Glutamatergic neuron (in vitro differentiated cells): ENCODE data around the gene SLC17A2. TPM values are rescaled to one million over a fixed set of nuclear protein-coding genes. Genes with fewer than 3 reads are reported as not detected.

Source experiments
- DNase-seq: peaks from one replicate; pipeline ENCODE4 v3.0.0; 2022
- H3K27ac Mint-ChIP-seq: one replicate; pipeline ENCODE4 v1.8.0; 2020; ENCODE audit warnings: mild to moderate bottlenecking, mixed read lengths, inconsistent platforms; ENCODE audit not compliant: unreplicated experiment
- H3K27me3 Mint-ChIP-seq: one replicate; pipeline ENCODE4 v1.8.0; 2020; ENCODE audit warnings: mild to moderate bottlenecking, moderate library complexity, mixed read lengths, inconsistent platforms; ENCODE audit not compliant: unreplicated experiment
- H3K36me3 Mint-ChIP-seq: one replicate; pipeline ENCODE4 v1.8.0; 2020; ENCODE audit warnings: mild to moderate bottlenecking, mixed read lengths, inconsistent platforms; ENCODE audit not compliant: unreplicated experiment
- H3K4me1 Mint-ChIP-seq: one replicate; pipeline ENCODE4 v1.8.0; 2020; ENCODE audit warnings: mild to moderate bottlenecking, low read depth, mixed read lengths, inconsistent platforms; ENCODE audit not compliant: unreplicated experiment
- H3K4me3 Mint-ChIP-seq: one replicate; pipeline ENCODE4 v1.8.0; 2020; ENCODE audit warnings: mild to moderate bottlenecking, mixed read lengths, inconsistent platforms; ENCODE audit not compliant: unreplicated experiment
- H3K9me3 Mint-ChIP-seq: one replicate; pipeline ENCODE4 v1.8.0; 2020; ENCODE audit warnings: mild to moderate bottlenecking, moderate library complexity, mixed read lengths, inconsistent platforms; ENCODE audit not compliant: unreplicated experiment
- total RNA-seq: library from RNA; stranded (reverse); fragmentation: NEBNext Ultra II Directional; extraction: Animal tissue kit (Norgen Biotek cat#: 25700); gene quantifications from one replicate; pipeline ENCODE4 v1.2.1, GENCODE V29; 2021; ENCODE audit not compliant: unreplicated experiment
- TF ChIP-seq, protein P1 (sequence below): fragments of 200-600 bp; sonication (generic); IDR thresholded peaks from one replicate; pipeline ENCODE4 v1.5.0; 2021; ENCODE audit not compliant: partially characterized antibody, unreplicated experiment

The SLC17A2 gene
- total RNA-seq, 1 donor from 2014 or later, result not detected

DNA sequence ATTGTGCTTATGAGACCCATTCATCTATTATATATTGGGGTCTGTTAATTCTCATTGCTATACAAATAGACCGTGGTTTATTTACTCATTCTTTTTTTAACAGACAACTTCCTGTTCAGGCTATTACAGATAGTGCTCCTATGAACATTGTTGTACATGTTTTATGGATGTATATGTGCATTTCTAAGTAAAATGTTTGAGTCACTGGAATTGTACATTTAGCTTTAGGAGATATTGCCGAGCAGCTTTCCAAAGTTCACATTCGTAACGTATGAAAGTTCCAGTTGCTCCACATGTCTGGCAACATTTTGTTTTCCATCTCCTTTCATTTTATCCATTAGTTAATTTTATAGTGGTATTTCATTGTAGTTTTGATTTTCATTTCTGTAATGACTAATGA is 19.1 kb downstream of the SLC17A2 start:
- no peak for DNase-seq
- TF ChIP-seq, protein P1, sequence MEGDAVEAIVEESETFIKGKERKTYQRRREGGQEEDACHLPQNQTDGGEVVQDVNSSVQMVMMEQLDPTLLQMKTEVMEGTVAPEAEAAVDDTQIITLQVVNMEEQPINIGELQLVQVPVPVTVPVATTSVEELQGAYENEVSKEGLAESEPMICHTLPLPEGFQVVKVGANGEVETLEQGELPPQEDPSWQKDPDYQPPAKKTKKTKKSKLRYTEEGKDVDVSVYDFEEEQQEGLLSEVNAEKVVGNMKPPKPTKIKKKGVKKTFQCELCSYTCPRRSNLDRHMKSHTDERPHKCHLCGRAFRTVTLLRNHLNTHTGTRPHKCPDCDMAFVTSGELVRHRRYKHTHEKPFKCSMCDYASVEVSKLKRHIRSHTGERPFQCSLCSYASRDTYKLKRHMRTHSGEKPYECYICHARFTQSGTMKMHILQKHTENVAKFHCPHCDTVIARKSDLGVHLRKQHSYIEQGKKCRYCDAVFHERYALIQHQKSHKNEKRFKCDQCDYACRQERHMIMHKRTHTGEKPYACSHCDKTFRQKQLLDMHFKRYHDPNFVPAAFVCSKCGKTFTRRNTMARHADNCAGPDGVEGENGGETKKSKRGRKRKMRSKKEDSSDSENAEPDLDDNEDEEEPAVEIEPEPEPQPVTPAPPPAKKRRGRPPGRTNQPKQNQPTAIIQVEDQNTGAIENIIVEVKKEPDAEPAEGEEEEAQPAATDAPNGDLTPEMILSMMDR, result no peak
- Mint-ChIP-seq H3K27ac (no peak overlapping the region), H3K9me3 (no peaks in the 10 kb centered on the region), H3K4me3 (no peak overlapping the region), H3K4me1 (no peaks in the 10 kb centered on the region), H3K27me3 (no peaks in the 10 kb centered on the region), H3K36me3 (no peaks in the 10 kb centered on the region)

DNA sequence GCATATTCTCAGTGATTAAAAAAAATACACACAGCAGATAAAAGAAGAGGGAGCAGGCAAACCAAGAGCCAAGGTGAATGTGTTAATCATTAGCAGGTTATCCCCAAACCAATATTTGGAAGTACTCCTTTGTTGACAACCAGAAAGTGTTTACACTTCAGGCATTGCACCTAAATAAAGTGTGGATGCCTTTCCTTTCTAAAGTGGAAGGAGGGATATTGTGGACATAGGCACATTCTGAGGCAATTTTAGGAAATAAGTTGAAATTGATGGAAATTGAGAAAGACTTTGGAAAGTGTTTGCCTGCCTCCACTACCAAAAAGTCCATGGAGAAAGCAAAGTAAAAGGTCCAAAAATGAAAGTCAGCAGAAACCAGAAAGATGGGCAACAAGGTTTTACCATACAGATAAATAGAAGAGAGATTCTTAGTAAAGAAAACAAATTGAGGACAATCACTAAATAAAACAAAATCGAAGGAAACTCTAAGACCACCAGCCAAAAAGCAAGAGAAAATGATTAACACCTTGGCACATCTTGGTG is 22.9 kb downstream of the SLC17A2 start:
- no peaks in the 10 kb centered on the region for H3K4me1 Mint-ChIP-seq

DNA sequence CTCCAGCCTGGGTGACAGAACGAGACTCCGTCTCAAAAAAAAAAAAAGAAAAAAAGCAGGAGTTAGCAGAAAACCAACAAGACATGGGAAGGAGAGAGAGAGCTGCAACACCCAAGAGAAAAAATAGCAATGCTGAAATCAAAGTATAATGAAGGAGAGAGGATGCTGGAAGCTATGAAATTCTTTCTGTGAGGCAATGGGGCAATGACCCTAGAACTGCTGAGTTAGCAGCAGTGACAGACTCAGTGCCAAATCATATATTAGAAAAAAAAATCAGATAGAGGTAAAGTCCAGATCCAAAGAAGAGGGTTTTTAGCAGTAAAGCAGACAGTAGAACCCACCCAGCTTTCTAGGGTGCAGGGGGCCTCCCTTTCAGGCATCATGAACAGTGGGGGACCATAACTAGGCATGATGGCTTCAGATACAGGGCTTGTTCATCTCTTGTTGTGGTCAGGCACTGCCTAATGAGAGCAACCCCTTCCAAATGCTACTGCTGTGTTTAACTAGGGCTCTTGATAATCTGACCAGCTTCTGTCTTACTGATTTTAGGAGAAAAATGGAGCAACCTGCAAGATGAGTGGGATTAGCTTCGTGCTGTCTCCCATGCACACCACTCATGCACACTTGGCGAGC is 26.9 kb downstream of the SLC17A2 start:
- Mint-ChIP-seq H3K27me3 (no peaks in the 10 kb centered on the region), H3K36me3 (no peaks in the 10 kb centered on the region), H3K27ac (no peak overlapping the region), H3K9me3 (no peaks in the 10 kb centered on the region), H3K4me3 (no peak overlapping the region), H3K4me1 (no peaks in the 10 kb centered on the region)
- no peak for DNase-seq
- TF ChIP-seq, protein P1, result no peak

More for the DNA sequence above, 22.9 kb downstream of the SLC17A2 start:
- no peaks in the 10 kb centered on the region for H3K9me3 Mint-ChIP-seq
- TF ChIP-seq, protein P1, result no peak
- no peaks in the 10 kb centered on the region for H3K27me3 Mint-ChIP-seq
- H3K36me3 Mint-ChIP-seq, result no peaks in the 10 kb centered on the region
- H3K4me3 Mint-ChIP-seq, result no peak overlapping the region
- no peak overlapping the region for H3K27ac Mint-ChIP-seq
- no peak for DNase-seq

DNA sequence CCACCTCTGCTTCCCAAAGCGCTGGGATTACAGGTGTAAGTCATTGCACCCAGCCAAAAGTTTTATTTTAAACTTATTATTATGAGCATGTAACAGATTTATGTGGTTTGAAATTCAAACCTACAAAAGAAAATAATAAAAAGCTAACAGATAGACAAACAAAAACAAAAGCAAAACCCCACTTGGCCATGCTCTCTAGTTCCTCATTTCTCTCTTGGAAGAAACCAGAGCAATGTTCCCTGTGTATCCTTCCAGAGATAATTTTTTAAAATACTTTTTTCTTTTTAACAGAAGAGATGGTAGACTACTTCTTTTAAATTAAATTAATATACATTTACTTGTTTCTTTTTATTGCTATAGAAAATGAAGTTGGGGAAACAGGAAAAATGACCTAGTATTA is 28.4 kb downstream of the SLC17A2 start:
- Mint-ChIP-seq H3K4me3 (no peak overlapping the region), H3K4me1 (no peaks in the 10 kb centered on the region), H3K36me3 (no peaks in the 10 kb centered on the region), H3K27ac (no peak overlapping the region), H3K9me3 (no peaks in the 10 kb centered on the region), H3K27me3 (no peaks in the 10 kb centered on the region)
- DNase-seq, result no peak
- TF ChIP-seq, protein P1, result no peak

DNA sequence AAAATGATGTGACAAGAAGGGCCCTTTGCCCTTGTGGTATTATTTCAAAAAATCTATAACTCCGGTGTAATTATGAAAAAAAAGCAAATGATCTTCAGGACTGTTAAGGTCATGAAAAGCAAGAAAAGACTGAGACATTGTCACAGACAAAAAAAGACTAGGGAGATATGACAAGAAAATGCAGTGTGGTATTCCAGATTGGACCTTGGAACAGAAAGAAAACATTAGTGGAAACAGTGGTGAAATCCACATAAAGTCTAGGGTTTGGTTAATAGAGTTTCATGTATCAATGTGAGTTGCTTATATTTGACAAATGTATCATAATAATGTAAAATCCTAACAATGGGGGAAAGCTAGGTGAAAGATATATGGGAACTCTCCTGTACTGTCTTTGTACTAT is 29.6 kb downstream of the SLC17A2 start:
- Mint-ChIP-seq H3K27me3 (no peaks in the 10 kb centered on the region), H3K9me3 (no peaks in the 10 kb centered on the region), H3K4me1 (no peaks in the 10 kb centered on the region), H3K36me3 (no peaks in the 10 kb centered on the region), H3K27ac (no peak overlapping the region), H3K4me3 (no peak overlapping the region)
- TF ChIP-seq, protein P1, result no peak
- DNase-seq, result no peak
